ENCODE results near the gene PBX1.
A peak's percentile ranks its signal among the peaks of the same experiment; 100 is the strongest.

PBX1 gene

DNA sequence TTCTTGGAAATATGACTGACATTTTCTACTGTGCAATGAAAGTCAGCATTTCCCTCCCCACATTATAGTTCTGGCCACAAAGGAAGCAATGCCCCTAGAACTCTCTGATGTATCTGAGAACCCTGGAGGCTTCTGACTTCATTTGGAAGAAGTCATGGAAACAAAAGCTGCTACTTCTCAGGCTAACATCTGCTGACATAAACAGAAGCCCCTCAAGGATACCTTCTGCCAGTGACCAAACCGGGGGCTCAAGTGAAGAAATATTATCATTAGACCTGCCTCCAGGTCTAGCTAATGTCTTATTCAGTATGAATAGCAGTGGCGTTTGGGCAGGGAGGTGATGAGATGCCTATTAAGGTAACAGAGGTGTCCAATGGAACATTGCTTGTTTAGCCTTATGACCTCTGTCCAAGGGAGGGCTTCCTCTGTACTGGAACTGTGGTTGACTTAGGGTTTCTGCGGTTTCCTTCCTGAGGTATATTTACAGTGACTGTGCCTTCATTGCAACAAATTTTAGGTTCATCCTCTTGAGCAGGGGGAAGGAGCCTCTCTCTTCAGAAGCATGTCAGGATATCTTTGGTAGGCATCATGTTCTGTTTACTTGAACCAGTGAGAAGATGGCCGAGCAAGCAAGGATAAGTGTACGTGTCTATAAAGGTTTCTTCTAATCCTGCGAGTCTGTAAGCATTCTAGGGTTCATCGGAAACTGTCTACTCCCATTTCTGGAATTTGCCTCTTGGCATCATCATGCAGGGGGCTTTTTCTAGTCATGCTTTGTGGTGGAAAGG lies 161.7 kb downstream of the PBX1 start:
- DNase-seq (ENCODE audit: low read depth, low spot score): peak; percentile 70

DNA sequence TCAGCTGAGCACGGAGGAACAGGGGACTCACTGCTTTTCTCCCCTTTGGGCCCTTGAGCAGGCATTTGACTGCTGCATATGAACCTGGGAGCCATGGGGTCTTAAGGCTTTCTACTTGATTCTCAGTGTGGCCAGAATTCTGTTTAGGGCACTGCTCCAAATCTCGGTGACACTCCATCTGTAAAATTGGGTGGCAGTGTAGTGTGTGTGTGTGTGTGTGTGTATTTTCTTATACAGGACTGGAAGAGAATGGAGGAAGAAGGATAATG lies 162.2 kb downstream of the PBX1 start:
- no peak for DNase-seq (ENCODE audit: low read depth, low spot score)

DNA sequence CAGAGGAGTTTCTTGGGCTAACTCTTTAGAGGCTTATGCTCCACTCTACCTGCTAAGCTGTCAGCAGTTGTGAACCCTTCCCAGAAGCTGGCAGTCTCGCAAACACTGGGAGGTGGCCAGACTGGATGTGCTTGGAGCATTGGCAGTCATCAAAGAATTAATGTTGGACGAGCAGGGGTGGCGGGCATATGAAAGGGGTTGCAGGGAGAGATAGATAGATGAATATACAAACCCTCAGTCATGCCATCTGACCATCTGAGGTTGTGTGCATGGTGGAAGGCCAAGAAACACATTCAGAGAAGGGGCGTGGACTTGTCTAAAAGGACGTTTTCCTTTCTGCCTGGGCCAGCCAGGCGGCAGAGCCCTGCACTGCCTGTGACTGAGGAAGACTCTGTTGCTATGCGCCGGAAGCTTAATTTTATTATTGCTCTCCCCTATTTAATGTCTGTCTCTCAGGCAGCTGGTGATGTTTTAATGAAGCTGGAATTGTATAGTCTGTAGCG lies 164.4 kb downstream of the PBX1 start:
- no peak for DNase-seq (ENCODE audit: low read depth, low spot score)

DNA sequence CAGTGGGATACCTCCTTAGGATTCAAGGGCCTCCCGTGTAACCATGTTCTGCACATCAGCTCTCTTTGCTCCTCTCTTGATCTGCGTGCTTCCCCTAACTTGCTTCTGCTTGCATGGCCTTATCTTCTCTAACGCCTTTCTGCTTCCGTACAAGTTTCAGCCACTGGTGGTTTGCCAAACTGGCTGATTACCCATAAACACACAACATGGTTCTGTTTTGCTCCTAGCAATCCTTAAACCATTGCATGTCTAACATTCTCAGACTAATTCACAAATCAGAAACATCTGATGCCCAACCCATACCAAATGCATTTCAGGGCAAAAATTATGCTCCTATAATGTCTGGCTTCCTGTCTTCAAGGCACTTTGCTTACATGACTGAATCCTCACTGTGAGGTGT lies 166.4 kb downstream of the PBX1 start:
- DNase-seq (ENCODE audit: low read depth, low spot score): no peak

DNA sequence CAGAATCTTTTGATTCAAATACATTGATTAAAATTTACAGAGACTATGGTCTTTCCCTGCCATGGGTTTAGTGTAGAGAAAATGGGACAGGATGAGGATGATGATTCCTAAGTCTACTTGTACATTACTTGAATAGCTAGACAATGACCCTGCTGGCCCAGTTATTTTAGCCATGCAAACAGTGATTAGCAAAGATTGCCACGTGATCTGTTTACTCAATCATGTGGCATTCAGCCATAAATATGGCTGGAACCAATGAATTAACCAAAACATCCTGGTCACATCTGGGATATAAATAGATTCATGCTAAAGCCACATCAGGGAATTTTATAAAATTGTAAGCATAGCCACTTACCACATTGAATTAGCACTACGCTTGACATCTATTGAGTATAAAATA lies 167.3 kb downstream of the PBX1 start:
- DNase-seq (ENCODE audit: low read depth, low spot score): no peak

DNA sequence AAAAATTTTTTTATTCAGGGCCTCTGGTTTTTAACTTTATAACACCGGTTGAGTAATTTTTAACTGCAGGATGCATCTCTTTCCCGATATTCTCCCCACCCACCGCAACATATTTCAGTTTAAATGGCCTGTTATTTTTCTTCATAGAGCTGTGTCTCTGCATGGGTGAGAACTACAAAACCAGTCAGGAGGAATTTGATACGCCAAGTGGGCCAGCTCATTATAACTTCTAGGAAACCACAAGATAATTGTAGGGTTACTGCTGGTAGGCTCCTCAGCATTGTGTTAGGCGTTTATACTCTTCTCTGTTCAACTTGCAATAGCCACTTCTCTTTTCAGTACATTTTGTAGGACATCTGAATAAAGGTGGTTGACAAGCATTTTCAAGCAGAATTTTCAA lies 169.7 kb downstream of the PBX1 start:
- DNase-seq (ENCODE audit: low read depth, low spot score): no peak

DNA sequence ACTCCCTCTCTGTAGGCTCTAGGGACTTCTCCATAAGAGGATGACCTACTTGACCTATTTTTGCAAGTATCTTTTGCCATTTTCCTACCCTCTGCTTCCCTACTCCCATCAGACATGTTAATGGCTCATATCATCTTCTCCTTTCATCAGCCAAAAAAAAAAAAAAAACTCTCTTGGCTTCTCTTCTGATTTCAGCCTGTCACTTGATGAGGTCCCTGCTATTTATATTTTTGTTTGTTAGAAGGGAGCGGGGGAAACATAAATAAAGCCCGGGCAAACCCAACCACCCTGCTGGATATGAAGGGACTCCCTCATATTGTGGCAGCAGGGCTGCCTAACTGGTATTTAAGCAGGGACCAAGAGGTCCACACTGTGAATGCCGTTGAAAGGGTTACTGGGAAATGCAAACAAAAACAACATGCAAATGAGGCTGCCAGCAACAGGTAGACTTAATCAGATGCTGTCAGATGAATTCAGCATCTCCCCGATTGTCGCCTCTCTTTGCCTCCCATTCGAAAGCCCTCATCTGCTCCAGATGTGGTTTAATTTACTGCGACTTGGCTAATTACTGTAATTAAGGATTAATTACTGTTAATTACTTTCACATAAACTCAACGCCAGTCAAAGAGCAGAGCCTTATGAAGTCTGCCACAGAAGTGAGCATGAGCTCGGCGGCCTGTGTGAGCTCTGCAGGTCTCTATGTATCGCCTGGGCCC lies 172.3 kb downstream of the PBX1 start:
- DNase-seq (ENCODE audit: low read depth, low spot score): no peak

DNA sequence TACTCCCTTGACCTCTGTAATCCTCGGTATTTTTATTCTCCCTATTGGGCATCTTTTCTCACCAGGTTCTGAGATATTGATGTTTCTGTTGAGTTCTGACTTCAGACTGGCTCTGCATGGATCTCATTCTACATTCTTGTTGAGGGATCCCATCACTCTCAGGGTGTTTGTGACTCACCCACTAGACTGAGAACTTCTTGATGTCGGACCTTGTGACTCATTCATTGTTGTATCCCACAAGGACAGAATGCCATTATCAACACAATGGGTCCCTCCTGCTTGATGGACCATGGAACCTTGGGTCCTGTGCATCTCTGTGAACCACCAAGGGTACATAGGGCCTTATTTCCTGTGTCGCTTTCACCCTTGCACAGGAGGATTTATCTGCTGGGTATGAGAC lies 174.1 kb downstream of the PBX1 start:
- DNase-seq (ENCODE audit: low read depth, low spot score): no peak

DNA sequence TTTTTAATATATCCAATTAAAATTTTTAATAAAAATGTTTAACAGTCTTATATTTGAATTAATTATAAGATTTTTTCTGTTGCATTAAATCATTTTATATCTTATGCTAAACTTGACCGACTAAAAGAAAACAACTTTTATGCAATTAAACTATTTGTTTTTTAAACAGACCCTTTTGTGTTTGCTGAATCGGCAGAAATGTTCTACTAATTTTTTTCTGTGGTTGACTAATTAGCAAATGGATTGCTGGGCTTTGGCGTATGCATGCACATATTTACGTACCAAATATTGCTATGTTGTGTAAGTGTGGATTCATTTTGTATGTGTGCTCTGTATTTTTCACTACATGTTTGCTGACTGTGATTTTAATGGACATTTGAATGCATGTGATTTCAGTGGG lies 174.8 kb downstream of the PBX1 start:
- no peak for DNase-seq (ENCODE audit: low read depth, low spot score)

DNA sequence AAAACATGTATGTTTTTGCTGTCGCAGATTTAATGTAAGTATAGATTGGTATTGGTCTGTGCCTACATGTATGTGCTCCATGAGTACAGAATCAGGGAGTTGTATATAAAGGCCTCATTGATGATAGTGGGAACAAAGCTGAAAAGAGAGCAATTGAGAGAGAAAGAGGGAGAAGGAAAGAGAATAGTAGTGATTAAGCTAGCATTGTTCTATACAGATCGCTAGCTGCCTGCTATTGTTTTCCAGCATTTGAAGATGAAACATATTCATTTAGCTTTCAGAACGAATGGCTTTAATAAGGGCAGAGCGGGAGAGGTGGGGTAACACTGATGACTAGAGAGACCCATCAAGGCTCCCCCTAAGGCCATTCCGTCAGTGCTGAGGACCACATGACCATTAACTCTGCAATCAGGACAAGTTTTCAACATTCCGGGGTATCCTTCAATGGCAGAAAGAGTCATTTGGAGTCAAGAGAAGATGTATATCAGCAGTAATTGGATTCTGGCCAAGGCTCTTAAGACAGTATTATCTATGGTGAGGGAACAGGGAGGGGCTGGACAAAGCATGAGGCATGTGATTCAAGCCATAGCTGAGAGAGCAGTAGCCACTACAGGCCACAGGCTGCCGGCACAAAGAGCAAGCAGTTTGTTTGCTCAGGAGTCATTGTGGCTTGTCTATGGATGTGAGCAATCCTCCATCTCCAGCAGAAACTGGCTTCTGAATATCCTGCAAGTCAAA lies 176.5 kb downstream of the PBX1 start:
- DNase-seq (ENCODE audit: low read depth, low spot score): no peak

DNA sequence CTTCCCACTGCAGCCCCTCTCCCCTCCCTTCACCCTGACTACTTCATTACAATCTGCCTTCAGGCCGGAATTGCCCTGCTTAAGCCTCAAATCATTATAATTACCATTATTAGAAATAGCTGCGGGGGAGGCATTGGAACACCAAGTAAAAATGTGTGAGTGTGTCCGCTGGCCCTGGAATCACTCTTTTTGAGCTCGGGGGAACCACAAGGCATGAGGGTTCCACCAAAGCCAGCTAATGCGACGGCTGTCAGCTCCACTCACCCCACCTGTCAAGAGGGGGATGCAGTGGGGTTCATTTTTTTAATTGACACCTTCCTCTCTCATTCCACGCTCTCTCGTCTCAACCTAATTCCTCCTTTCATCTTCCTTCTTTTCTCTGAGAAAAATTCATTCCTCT lies 177.2 kb downstream of the PBX1 start:
- DNase-seq (ENCODE audit: low read depth, low spot score): no peak

DNA sequence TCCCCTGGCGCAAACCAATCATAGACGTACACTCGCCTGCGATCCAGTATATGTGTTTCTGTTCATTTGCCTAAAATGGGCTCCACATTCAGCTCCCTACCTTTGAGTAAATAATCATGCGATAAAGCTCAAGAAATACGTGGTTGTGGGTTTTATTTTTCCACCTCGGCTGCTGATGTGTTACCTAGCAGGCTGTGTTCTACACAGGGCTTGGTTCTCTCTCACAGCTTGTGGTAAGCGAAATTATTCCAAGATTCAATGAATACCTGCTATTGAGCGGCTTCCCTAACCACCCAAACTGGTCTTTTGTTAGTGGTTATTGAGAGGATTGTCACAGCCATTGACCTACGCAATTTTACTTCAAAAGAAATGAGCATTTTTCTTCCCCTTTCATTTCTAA lies 180.2 kb downstream of the PBX1 start:
- no peak for DNase-seq (ENCODE audit: low read depth, low spot score)

DNA sequence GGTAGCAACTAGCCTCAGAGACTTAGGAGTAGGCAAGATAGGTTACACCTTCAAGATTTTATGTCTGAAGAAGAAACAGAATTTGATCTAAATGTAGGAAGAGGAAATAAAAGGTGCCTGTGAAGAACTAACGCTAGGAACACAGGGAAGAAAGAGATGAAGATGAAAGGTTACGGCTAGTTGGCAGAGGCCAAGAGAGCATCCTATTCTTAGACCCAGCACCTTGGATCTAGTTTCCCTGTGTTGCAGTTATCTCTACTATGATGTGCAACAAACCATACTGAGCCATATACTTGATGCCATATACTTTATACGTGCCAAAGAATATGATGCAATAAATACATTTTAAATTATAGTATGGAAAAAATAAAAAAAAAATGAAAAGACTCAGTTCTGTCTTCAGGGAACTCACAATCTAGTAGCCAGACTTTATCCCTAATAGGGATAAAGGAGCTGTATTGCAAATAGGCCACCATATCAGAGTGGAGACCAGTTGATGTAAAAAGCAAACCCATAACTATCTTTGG lies 181.1 kb downstream of the PBX1 start:
- no peak for DNase-seq (ENCODE audit: low read depth, low spot score)

DNA sequence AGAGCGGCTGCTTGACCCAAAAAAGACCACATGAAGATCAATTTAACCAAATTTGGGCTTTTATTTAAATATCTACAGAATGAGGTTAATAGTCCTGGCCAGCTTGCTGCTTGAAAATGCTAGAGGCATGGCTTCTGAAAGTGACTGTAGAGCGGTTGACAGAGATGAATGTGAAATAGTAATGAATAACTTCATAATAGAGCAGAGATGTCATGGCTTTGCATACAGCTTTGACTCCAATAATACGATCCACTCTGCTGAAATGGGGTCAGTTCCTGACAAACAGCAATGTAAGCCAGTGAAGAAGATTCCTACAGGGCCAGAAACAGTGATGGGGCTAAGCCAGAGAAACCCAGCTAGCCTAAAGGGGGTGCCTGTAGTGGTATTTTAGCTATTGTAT lies 183.8 kb downstream of the PBX1 start:
- no peak for DNase-seq (ENCODE audit: low read depth, low spot score)

DNA sequence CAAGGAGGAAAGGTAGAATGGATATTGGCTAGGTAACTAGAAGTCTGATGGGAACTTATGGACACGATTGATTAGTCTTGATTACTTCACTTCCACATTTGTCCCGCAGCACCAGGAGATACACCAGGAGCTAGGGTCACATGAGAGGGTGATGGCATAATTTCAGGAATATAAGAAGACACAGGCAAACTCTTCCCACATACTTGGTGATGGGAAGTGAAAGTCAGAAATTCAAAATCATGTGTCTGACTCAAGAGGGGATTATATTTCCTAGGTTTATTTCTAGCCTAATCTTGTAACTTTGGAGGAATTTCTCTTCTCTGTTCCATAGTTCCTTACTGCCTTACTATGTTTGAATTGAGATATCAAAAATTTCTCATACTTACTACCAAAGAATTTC lies 185.0 kb downstream of the PBX1 start:
- no peak for DNase-seq (ENCODE audit: low read depth, low spot score)

DNA sequence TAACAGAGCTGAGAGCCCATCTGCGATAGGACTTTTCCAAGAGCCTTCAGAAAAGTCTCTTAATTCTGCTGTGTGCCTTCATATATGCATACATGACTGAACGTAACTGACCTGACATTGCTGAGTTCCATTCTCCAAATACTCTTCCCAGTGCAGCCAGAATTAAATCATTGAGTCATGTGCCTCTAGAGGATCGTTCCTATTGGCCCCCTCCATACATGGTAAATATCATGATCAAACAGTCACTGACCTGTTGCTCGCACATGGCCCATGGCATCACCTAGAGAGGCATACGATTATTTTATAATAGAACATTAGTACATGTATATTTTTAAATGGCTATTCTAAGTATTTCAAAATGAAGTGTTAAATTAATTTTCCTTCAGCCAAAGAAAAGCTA lies 186.8 kb downstream of the PBX1 start:
- no peak for DNase-seq (ENCODE audit: low read depth, low spot score)

DNA sequence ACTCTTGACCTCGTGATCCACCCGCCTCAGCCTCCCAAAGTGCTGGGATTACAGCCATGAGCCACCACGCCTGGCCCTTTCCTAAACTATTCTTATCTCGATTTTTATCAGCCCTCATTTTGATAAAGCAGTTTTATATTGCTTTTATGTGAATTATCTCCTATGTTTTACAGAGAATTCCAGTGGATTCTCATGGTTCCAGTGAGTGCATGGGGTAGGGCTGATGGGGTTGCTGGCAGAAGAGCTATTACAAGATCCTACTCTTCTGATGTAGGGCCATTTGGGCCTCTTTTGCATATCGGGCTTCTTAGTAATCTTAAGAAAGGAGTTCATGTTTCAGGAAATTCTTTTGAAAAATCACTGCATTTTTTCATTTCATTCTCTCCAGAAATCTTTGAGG lies 187.6 kb downstream of the PBX1 start:
- DNase-seq (ENCODE audit: low read depth, low spot score): no peak

DNA sequence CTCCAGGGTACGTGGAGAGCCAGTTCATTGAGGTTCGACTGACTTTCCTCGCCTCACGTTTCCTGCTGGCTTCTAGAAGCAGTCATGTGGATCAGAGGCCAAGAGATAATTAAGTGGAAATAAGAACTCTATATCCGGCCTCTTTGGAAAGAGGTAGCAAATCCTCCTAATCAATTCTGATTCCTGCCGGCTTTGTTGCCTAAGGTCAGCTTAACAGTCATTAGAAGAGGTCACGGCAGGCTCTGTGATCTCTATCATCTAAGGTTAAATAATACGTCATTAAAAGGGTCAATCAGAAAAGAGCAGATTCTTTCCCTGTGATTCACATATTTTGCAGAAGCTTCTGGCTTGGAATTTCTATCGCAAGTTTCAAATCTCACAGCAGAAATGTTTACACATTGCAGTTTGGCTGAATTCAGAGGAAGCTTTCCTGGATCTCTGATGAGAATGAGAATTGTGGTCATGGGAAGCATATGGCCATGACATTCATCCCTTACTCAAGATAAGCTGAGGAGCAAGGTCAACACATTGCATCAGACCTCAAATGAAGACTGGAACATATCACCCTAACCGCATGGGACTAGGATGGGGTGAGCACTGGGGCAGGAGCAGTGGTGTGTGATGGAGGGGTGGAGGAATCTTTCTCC lies 189.4 kb downstream of the PBX1 start:
- peak; percentile 61 for DNase-seq (ENCODE audit: low read depth, low spot score)

DNA sequence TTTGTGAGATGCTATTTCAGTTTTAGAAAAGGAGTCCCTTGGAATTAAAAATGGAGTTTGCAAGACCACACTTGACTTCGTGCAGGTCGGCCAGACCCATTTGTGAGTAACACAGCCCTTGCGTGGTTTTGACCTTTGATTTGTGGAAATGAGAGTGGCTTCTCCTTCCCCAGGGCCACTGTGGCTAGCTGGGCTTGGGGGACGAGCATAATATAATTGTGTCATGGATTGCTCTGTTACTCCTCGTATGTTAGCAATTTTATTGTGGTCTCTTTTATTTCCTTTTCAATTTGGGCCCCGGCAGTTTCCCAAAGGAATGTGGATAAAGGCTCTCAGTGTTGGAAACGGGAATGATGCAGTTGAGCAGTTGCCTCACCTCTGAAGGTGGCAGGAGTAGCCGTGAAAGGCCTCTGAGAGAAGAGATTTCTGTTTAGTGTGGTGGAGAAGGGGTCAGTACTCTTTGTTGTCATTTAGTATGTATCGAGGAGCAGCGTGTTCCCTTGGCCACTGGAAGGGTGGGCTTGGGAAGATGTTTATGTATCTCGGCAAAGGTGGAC lies 194.6 kb downstream of the PBX1 start:
- no peak for DNase-seq (ENCODE audit: low read depth, low spot score)

DNA sequence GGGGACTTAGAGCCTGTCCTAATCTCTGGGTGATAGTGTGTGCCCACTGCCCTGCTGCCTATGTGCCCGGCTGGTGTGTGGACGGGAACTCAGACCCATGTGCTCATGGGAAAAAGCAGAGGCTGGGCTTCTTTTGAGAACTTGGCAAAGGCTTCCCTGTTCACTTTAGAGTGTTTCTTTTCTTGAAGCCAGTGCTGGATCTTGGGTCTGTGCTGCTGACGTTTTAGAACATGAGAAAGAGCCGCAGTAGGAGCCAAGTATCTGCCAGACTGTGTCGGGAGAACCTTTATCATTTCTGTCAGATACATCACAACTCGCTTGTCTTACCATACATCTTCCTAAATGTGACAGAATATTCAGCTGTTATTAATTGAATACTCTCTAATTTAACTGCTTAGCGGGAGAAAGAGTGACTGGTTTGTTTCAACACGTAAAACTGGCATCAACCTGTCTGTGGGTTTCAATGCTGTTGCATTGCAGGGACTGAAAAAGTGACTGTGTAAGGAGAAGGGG lies 195.2 kb downstream of the PBX1 start:
- no peak for DNase-seq (ENCODE audit: low read depth, low spot score)

DNA sequence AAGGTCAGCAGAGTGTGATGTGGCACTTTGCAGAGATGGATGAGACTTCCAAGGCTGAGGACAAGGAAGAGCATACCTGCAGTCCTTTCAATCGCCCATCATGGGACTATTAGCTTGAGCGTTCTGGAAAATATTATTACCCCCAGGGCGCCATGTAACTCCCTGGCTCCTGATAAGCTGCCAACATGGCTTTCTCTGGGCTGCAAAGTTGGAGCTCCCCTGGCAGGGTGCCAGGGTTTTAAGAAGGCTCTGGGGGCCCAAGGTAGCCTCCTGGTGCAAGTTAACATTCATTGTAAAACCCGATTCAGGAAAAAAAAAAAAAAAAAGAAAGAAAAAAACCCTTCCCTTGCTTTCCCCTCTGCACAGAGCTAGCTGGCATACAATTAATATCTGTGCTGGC lies 196.7 kb downstream of the PBX1 start:
- no peak for DNase-seq (ENCODE audit: low read depth, low spot score)

DNA sequence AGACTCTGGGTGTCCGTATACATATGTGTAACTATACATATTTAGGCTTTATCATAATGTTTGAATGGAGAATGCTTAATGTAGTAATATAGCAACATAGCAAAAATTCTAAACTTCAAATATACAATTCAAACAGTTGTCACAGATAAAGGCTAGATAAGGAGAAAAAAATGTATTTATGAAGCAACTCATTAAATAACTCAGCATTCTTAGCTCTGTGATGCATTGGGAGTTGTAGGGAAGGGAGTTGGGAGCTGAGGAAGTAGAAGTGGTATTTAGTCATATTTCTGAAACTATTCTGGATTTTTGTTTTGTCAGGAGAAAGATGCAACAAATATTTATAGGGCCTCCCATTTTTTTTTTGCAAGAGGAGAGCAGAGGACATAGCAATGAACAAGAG lies 197.8 kb downstream of the PBX1 start:
- DNase-seq (ENCODE audit: low read depth, low spot score): no peak
